ENCODE data around the gene MICALL2.

MICALL2 gene

GRCh38 chr7:1386623-1387220 is 72.5 kb downstream of the MICALL2 start:
- no peak for TF ChIP-seq CTCF (IDR thresholded peaks at IDR 0.05; ENCODE audit: low read length, missing control alignments)
- no peak for DNase-seq (ENCODE audit: low read depth)
- no peak overlapping the region for H3K4me3 ChIP-seq (replicated peaks; ENCODE audit: low read depth, low read length)

GRCh38 chr7:1385809-1386622 is 73.3 kb downstream of the MICALL2 start:
- no peak for TF ChIP-seq CTCF (IDR thresholded peaks at IDR 0.05; ENCODE audit: low read length, missing control alignments)
- DNase-seq (ENCODE audit: low read depth), result no peak
- no peak overlapping the region for H3K4me3 ChIP-seq (replicated peaks; ENCODE audit: low read depth, low read length)

- H3K4me3 ChIP-seq (replicated peaks; ENCODE audit: low read depth, low read length), result no peak overlapping the region
- no peak for TF ChIP-seq CTCF (IDR thresholded peaks at IDR 0.05; ENCODE audit: low read length, missing control alignments)
- DNase-seq (ENCODE audit: low read depth), result no peak
Measured at GRCh38 chr7:1385086-1385808, 74.0 kb downstream of the MICALL2 start.
